Placental epithelial cell (primary cell): Measurements from ENCODE around the gene ALPK1. TPM values are rescaled to one million over a fixed set of nuclear protein-coding genes. Genes with fewer than 3 reads are reported as not detected.

ENCODE experiments used
- total RNA-seq: library from RNA; depleted of rRNA; stranded (reverse); fragments of >200 nt; gene quantifications from 2 replicates; pipeline ENCODE4 v1.2.3, GENCODE V29; 2012

Gene ALPK1
- 16.5 and 20.0 TPM in 2 replicates for total RNA-seq

GRCh38 chr4:112296949-112297880 lies at the start of gene ALPK1:
Gene ALPK1 (plus strand): TSS chr4:112297369.

Other genes with a start within 250 kb of the ALPK1 start
- 0.39 and 0.98 TPM in 2 replicates for gene FAM241A, start 151.9 kb upstream of the ALPK1 start, total RNA-seq
- 9.8 and 13.0 TPM in 2 replicates for gene AP1AR, start 65.6 kb upstream of the ALPK1 start, total RNA-seq
- 3.3 and 5.1 TPM in 2 replicates for gene TIFA, start 11.5 kb upstream of the ALPK1 start, total RNA-seq
- gene NEUROG2, start 218.8 kb downstream of the ALPK1 start, total RNA-seq = not detected in 2 replicates